ENCODE results near the gene PRKAR1B.

The PRKAR1B gene

DNA sequence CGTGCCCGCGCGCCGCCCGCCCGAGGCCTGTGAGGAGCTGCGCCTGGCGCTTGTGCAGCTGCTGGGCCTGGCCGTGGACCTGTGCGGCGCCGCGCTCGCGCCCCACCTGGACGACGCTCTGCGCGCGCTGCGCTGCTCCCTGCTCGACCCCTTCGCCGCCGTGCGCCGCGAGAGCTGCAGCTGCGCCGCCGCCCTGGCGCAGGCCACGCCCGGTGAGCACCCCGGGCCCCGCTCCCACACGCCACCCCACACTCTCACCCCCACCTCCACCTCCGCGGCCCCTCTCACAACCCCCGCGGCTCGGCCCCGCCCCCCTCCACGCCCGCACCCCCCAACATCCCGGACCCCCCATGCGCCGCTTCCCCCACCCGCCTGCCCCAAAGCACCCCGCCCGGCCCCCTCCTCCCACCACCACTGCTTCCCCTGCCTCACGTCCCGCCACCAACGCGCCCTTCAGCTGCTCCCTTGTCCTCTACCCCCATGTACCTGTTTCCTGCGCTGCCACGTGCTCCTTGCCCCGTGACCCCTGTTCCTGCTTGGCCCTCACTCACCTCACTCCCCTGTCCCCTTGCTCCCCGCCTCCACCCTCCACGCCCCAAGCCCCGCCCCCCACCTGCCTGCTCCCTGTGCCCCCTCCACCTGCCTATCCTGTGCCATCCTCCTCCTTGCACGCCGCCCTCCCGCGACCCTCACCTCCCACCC, at the start of gene PRKAR1B:
Gene PRKAR1B (minus strand): TSS at position 178 of the 702 bp plus-strand sequence. CDS start 15,776 bp downstream, outside the sequence.
- no peak for DNase-seq (ENCODE audit: low read depth)

DNA sequence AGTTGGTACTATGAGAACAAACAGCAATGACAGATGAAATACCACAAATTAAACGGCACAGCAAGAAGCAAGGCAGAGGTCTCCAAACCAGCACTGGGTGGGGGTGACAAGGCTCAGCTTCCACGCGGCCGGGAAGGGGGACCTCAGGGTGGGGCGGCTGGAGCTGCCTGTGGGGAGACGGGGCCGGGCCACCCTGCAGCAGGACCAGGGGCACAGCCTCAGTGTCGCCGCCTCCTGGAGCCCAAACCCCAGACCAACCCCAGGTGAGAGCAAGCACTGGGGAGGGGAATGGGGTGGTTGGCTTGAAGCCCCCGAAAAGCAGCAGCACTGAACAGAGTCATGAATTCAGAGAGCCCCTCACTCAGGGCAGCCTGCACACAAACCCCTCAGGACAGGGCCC, 49.3 kb upstream of the PRKAR1B start:
- no peak for DNase-seq (ENCODE audit: low read depth)

DNA sequence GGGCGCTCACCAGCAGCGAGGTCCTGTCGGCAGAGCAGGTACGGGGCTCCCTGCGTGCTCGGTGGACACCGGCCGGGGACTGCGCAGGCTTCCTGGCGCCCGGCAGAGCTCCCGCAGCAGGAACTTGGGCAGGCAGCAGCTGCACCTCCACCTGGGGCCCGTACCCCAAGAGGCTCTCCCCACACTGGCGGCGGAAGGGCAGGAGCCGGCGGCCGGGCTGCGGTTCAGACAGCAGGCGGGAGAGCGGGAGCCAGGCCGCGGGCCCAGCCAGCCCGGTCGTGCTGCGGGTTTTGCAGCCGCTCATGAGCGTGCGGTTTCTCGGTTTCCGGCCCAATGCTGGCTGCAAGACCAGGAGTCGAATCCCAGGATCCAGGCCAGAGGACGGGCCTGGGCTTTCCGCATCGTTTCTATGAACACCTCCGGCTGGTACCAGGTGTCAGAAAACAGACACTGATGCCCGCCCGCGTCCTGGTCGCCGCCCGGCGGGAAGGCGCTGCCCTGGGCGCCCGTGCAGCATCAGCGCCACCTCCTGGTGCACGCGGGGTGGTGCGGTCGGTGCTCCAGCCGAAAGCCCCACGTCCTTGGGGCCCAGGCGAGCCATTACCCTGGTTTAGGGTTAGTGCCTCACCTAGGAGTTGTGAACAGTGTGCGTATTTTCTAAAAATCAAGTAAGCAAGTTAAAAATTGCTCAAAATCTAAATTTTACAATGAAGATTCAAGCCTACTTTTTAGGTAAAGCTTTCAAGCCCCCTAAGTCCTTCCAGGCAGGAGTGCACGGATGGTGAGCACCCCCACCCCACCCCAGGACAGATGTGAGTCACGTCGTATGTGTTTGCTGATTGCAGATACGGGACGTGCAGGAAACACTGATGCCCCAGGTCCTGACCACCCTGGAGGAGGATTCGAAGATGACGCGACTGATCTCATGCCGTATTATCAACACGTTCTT, 47.4 kb upstream of the PRKAR1B start:
- peak; percentile 60 for DNase-seq (ENCODE audit: low read depth)

DNA sequence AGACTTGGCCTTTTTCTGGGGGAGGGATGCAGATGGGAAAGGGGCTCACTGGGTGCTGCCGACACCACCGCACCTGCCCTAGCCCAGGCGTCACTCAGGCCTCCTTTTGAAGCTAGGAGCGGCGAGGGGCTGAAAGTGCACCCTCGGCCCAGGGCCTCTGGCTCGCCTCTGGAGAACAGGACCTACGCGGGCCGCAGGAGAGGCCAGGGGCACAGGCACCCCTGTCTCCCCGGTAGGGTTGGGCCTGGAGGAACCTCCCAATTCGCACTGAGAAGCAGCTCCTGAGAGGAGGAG, 46.5 kb upstream of the PRKAR1B start:
- no peak for DNase-seq (ENCODE audit: low read depth)

DNA sequence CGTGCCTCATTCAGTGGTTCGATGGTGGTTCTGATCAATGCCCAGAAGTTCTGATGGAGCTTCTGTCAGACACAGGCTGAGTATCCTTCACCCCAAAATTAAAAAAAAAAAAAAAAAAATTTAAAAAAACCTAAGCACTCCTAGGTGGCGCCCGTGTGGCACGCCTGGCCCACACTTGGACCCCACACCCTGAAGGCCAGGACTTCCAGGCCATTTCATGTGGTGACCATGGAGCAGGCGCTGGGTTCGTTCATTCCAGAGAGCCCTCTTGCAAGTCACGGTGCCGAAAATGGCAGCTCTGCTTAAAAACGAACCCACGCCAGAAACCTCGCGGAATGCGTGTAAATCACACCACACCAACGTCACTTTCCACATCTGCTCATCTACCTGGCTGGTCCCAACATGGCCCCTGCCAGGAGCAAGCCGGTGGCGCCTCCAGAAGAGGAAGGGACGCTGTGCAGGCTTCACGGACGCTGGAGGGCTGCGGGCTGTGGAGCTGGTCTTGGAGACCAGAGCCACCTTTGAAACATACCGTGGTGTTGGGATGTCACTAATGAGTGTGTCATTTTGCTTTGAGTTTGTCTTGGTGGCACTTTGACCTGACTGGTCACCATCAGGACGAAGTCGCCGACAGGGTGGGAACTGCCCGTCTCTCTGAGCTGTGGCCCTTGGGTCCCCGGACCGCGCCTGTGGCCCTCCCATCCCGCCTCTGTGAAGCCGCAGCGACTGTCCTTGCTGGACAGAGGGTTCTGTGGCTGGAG, 46.0 kb upstream of the PRKAR1B start:
- DNase-seq (ENCODE audit: low read depth) = no peak

DNA sequence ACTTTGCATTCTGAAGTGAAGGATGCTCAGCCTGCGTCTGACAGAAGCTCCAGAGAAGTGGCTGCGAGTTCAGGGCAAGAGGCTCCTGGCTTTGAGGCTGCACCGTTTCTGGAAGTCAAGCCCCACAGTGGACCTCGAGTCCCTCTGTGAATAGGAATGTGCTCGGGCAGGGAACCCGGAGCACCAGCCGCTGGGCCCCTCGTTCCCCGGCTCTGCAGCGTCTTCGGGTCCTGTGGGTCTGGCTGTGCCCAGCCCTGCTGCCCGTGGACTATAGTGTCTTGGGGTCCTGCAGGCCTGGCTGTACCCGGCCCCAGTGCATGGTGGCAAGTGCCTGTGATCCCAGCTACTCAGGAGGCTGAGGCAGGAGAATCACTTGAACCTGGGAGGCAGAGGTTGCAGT, 45.3 kb upstream of the PRKAR1B start:
- DNase-seq (ENCODE audit: low read depth) = no peak

DNA sequence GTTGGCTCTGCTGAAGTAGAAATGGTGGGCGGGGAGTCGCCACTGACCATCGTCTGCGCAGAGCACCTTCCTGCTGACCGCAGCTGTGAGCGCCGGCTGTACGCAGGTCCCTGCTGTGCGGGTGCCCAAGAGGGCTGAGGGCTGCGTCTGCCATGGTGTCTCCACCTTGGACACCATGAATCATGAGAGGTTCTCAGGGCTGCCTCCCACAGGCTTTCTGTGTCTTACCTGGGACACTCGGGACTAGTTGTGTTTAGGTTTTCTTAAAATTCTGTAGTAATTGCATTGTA, 44.9 kb upstream of the PRKAR1B start:
- DNase-seq (ENCODE audit: low read depth) = no peak

DNA sequence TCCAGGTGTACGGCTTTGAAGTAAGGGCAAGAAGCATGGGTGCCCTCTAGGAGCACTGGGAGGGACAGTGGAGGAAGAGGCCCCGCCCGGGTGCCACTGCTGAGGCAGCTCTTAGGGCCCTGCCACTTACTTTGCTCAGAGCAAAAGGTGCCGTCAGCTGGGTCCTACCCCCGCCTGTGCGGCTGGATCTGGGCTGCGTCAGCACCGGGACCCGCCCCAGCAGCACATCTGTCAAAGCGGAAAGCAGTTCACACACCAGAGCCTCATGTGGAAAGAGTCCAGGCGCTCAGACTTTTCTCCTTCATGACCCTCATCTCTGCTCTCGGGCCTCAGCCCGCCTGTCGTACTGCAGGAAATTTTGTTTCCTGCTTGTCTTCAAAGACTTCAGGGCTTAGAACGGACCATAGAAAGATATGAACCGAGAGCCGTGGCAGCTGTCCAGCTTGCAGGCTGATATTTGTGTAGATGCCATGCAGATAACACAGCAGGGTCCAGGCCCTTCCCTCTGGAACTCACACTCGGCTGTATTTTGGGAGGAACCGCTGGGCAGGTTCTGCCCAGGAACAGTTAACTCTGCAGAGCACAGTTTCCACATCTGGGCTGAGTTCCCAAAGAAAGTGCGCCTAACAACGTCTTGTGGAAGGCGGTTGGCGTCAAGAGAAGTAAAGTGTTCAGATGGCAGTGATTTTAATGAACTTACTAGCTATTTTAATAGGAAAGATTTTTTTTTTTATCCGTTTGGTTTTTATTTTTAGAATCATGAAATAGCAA, 44.3 kb upstream of the PRKAR1B start:
- DNase-seq (ENCODE audit: low read depth) = no peak

DNA sequence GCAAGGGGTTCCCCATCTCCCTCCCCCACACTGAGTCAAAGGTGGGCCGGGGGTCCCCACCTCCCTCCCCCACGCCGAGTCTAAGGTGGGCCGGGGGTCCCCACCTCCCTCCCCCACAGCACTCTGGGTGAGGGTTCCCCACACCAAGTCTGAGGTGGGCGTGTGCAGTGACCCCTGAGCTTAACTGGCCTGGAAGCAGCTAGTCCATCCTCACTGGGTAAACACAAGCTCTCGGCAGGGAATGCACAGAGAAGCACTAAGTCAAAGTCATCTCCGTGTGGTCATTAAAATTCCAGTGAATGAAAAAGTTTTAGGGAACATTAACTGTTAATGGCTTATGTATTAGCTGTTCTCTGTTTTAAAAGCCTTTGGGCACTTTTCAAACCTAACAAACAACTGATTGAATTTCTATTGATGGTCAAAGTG, 43.7 kb upstream of the PRKAR1B start:
- DNase-seq (ENCODE audit: low read depth) = no peak

DNA sequence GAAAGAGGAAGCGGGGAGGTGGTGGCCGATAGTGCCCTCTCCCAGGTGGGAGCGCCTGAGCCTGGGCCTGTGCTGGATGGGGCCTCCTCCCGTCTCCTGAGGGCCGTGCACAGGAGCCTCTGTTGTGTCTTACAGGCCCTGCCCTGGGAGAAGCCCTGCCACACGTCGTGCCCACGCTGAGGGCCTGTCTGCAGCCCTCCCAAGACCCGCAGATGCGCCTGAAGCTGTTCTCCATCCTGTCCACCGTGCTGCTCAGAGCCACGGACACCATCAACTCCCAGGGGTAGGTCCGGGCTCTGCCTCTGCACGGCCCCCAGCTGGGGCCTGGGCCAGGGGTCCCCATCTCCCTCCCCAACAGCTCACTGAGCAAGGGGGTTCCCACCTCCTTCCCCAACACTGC, 43.3 kb upstream of the PRKAR1B start:
- no peak for DNase-seq (ENCODE audit: low read depth)

DNA sequence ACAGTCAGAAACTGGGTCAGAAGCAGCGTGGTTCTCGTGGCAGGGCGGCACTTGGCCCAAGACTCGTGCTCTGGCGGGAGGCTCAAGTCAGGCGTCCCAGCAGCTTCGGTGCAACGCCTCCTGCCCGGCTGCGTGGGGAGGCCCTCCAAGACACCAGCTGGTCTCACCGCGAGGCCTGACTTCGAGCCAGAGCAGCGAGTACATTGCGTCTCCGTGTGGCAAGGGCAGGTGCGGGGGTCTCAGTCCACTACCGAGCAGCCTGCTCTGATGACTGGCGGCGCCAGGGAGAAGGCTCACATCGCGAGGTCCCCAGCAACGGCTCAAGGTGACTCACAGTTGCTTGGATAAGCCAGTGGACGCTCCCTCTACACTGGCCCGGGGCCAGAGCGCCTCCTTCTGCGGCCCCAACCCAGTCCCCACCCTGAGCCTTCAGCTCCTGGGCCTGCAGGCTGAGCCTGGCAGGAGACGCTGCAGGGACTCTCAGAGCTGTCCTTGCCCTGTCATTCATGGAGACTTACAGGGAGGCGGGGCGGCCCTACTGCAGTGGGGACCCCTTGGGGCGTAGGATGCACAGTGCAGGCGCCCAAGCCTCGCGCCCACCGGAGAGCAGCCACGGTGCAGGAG, 41.9 kb upstream of the PRKAR1B start:
- no peak for DNase-seq (ENCODE audit: low read depth)

DNA sequence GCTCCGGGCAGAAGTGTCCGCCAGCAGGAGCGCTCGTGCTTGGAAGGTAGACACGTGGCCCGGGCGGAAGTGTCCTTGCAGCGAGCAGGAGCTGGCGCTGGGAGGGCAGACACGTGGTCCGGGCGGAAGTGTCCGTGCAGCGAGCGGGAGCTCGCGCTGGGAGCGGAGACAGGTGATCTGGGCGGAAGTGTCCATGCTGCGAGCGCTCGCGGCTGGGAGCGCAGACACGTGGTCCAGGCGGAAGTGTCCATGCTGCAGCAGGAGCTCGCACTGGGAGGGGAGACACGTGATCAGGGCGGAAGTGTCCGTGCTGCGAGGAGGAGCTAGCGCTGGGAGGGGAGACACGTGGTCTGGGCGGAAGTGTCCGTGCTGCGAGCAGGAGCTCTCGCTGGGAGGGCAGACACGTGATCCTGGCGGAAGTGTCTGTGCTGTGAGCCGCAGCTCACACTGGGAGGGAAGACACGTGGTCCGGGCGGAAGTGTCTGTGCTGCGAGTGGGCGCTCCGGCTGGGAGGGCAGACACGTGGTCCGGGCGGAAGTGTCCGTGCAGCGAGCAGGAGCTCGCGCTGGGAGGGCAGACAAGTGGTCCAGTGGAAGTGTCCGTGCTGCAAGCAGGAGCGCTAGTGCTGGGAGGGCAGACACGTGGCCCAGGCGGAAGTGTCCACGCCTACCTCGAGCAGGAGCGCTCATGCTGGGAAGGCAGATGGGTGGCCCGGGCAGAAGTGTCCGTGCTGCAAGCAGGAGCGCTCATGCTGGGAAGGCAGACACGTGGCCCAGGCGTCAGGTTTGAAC, 41.1 kb upstream of the PRKAR1B start:
- no peak for DNase-seq (ENCODE audit: low read depth)

DNA sequence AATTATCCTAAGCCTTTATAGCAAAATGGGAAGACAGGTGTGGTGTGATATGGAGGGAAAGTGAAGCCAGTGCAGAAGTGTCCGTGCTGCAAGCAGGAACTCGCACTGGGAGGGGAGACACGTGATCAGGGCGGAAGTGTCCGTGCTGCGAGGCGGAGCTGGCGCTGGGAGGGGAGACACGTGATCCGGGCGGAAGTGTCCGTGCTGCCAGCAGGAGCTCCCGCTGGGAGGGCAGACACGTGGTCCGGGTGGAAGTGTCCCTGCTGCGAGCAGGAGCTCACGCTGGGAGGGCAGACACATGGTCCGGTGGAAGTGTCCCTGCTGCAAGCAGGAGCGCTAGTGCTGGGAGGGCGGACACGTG, 40.5 kb upstream of the PRKAR1B start:
- DNase-seq (ENCODE audit: low read depth) = no peak

DNA sequence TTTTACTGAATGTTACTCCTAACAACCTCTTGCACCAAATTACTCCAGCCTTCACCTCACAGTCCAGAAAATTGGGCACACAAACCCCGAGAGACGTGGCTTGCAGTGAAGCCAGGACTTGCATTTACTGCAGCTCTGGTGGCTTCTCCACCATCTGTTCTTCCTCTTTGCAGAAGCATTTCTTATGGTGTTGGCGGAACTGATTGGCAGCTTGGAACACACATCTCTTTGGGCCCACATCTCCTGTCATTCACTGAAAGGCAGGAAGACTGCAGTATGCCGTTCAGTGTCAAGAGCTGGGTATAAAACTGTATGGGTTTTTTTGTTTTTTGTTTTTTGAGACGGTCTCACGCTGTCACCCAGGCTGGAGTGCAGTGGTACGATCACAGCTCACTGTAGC, 38.3 kb upstream of the PRKAR1B start:
- DNase-seq (ENCODE audit: low read depth) = no peak

DNA sequence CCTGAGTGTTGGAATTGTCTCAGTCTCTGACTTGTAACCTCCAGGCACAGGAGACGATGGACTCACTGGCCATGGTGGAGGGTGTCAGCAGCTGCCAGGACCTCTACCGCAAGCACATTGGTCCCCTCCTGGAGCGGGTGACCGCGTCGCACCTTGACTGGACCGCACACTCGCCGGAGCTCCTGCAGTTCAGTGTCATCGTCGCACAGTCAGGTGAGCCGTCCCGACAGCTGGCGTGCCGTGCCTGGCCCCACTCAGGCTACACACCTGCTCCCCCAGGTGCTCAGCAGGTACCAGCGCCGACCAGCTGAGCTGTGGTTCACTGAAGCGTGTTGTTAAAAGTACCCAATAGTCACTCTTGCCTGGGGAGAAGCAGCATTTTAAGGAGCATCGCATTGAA, 36.7 kb upstream of the PRKAR1B start:
- DNase-seq (ENCODE audit: low read depth) = no peak

DNA sequence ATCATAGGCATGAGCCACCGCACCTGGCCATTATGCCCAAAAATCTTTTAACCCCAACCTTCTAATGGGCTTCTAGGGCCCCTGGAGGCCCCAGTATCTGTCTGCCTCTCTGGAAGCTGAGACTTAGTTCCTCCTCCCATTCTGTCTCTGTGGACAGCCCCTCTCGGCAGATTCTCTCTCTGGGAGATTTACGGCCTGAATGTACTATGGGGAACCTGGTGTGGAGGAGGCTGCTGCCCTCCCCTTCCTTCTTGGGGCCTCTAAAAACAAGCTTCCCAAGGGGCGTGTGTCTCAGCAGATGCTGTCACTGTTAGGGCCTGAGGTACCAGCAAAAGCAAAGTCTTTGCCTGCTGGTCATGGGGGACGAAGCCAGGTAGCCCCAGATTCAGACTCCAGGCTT, 35.8 kb upstream of the PRKAR1B start:
- DNase-seq (ENCODE audit: low read depth) = no peak

DNA sequence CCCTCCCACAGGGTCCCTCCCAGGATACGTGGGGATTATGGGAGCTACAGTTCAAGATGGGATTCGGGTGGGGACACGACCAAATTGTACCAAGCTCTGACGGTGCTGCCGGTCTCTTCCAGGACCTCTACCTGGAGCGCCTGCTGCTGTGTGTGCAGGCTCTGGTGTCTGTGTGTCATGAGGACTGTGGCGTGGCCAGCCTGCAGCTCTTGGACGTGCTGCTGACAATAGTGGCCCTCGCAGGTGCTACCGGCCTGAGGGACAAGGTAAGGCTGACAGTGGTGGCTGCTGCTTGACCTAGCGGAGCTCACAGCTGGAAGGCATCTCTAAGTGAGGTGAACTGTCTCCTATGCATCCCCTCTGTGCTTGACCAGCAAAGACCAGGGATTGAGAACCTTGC, 34.5 kb upstream of the PRKAR1B start:
- no peak for DNase-seq (ENCODE audit: low read depth)

DNA sequence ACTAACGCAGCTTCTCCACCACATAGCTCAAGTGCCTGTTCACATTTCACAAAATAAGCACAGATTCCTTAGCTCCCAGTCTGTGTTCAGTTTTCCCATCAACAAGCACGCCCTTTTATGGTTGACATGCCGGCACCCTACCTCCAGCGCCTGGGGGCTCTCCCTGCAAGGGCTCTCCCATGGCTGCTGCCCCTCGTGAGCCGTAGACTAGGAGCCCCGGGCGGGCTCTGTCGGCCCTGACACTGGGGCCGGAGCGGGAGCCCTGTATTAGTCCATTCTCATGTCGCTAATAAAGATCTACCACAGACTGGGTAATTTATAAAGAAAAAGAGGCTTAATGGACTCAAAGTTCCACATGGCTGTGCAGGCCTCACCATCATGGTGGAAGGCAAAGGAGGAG, 34.0 kb upstream of the PRKAR1B start:
- DNase-seq (ENCODE audit: low read depth) = no peak

DNA sequence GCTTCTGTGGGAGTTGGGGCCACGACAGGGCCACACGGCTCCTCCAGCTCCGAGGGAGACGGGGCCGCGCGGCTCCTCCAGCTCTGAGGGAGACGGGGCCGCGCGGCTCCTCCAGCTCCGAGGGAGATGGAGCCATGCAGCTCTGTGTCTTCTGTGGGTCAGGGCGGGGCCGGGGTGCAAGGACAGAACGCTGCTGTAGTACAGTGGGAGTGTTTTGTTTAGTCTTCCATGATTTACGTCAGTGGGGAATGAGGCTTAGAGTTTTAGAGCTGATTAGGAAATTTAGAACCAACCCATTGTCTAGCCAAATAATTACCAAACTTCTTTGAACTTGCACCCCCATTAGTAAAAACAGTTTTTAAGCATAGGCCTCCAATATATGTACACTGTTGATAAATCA, 32.9 kb upstream of the PRKAR1B start:
- no peak for DNase-seq (ENCODE audit: low read depth)

DNA sequence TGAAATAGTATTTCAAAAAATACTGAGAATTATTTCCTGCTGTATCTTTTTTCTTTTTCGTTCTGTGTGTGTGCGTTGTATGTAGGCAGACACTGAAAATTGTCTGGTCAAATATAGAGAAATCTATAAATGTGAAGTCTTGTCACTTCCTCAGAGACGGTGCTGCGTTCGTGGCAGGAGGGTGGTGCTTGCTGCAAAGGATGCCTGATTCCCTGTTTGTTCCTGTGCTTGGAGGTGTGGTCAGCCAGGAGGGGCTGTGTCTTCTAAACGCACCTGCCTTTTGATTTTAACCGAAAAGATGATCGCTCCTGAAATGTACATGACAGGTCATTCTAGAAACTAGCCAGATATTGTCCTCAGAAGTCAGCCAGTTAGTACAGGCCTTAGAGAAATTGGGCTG, 32.5 kb upstream of the PRKAR1B start:
- no peak for DNase-seq (ENCODE audit: low read depth)

DNA sequence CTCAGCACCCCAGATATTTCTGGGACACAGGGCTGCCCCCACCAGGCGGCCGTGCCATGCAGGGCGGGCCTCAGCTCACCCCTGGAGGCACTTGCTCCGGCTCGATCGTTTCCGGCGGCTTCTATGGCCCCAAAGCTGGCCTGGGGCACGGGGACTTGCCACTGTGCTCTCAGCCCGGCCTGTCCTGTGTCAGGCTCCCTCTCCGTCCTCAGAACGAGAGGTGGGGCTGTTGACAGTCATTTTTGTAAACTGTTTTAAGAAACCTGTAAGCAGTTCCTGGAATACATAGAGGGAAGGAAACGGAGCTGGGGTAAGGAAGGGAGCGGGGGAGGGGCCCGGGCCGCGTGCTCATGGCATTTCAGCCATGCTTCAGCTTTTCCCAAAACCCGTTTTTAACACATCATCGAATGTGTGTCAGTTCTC, 30.7 kb upstream of the PRKAR1B start:
- DNase-seq (ENCODE audit: low read depth) = no peak
